Activated CD4-positive, CD25-positive, alpha-beta regulatory T cell (primary cell): ENCODE data around the gene FICD.
A peak's percentile ranks its signal among the peaks of the same experiment; 100 is the strongest.

Experiments
- DNase-seq, 4 experiments: peaks; one replicate each; lab custom pipeline; 2025; lab: John Stamatoyannopoulos, UW

Gene FICD

DNA sequence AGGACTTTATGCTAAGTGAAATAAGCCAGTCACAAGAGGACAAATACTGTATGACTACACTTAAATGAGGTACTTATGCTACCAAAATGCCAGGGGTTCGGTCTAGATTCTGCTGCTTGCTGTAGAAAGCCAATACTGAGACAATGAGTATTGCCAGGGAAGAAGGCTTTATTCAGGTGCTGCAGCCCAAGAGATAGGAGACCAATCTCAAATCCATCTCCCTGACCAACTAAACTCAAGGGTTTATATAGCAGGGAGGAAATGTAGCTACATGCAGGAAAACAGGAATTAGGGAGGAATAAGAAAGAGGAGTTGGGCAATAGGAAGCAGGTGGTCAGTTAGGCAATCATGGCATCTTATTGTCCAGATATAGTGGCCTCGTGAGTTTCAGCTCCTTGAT is 12.2 kb upstream of the FICD start:
- DNase-seq: no peak

DNA sequence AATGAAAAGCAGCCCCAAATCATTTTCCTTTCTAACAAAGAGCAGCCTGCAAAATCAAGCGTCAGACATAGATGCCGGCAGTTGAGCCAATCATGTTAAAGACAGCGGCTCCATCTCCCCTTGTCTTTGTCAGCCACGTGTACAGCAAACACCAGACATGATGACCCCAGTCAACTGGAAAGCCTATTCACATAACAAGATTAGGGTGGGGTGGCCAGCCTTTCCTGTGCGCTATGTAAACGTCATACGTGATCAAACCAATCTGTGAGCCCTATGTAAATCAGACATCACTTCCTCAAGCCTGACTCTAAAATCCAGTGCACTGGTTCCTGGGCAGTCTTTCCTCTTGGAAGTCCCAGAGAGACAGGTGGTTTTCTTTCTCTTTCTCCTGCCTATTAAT is 9.9 kb upstream of the FICD start:
- no peak for DNase-seq

DNA sequence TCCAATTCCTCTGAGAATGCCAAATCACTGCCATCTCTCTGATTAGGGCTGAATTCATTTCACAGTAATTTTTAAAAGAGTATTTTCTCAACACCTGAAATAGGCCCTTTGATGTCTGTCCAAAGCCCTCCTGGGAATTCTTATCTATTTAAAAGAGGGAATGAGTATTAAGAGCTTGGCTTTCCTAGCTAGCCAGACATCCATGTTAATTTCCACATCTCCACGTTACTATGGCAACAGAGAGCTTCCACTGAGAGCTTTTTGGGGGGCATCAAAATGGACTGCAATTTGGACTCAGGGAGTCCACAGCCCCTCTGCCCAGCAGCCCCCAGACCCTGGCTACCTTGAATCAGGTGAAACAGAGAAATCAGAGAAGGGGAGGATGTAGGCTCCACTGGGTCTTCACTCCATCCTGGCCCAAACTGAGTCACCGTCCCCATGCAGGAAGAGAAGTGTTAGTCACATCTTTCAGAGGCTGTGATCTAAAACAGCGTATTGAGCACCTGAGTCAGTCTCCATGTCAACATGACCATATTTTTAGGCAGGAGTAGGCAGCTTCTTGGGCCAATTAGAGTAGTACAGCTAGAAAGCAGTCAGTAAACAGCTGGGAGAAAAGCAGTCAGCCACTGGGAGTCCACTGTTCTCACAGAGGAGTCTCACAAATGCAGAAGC is 7.0 kb upstream of the FICD start:
- no peak for DNase-seq

DNA sequence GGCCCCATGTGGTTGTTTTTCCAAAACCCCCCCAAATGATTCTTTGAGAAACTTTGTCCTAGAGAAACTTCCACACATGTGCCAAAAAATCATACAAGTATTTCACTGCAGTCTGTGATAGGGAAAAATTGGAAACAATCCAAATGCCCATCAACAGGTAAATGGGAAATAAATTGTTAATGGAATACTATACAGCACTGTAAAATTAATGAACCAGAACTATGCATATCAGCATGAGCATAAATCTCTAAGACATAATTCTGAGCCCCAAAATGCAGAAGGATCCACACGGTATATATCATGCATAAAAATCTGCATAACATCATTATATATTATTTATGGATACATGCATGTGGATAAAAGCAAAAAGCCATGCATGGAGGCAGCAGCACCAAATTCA is 5.3 kb upstream of the FICD start:
- no peak for DNase-seq

DNA sequence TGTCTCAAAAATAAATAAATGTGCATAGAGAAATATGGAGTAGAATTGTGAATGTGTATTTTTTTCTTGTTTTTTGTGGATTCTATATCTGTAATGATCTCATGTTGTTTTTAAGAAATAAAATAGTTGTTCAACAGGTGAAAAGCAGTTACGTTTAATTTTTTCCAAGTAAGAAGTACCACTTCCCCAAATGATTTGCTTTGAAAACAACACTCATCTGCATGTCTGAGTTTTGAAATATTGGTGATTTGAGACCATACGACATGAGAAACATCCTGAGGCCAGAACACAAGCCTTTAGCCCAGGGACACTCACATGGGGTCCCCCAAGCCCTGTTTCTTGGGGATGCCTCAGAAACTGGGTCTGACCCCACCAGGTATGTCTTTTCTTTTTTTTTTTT is 4.2 kb upstream of the FICD start:
- no peak for DNase-seq

DNA sequence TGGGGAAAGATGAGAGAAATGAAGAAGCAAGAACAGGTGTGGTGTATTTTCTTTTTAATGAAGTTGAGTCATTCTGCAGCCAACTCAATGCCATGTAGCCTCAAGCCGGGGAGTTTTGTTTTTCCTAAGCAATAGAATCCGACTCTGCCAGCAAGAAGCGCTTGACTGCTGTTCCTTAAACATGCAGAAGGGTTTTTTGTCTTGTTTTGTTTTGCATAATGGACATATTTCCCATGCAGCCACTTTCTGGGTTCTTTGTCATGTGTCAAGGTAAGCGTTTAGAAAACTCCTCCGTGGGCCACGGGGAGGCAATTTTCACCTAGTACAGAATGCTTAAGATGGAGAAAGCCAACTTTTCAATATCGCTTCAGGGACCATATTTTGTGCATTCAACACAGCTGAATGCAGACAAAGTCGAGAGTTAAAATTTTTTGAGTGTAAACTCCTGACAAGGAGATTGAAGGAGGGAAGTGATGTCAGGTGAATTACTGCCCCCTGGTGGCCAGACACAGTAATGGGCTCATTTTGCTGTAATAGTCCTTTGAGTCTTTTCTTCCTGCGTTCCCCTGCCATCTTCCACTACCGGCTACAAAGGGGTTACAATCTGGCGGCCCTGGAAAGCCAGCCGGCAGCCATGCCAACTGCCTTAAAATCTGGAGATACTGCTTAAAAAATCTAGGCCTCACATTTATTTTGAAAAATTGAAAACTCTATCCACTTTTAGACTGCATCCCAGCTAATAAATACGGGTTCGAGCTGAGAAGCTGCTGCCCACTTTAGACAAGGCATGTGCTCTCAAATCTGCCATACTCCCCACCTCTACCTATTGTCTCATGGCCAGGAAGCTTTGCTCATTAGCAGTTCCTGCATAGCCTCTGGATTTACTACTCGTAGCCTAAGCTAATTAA is 3.2 kb upstream of the FICD start:
- DNase-seq: peak; percentile 56 to 64 (median 60)

DNA sequence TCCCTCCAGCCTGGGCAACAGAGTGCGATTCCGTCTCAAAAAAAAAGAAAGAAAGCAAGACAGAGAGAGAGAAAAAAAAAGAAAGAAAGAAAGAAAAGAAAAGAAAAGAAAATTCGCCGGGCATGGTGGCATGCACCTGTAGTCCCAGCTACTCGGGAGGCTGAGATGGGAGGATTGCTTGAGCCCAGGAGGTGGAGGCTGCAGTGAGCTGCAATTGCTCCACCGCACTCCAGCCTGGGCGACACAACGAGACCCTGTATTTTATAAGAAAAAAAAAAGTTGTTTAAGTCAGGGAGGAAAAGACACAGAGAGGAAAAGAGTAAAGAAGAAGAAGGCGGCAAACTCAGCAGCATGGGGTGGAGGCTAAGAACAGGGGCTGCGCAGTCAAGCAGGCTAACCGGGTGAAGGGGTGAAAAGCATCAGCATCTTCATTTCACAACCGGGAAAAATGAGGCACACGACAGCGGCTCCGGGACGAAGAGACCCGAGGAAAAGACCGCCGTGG is 557 bp upstream of the FICD start:
- DNase-seq: no peak

DNA sequence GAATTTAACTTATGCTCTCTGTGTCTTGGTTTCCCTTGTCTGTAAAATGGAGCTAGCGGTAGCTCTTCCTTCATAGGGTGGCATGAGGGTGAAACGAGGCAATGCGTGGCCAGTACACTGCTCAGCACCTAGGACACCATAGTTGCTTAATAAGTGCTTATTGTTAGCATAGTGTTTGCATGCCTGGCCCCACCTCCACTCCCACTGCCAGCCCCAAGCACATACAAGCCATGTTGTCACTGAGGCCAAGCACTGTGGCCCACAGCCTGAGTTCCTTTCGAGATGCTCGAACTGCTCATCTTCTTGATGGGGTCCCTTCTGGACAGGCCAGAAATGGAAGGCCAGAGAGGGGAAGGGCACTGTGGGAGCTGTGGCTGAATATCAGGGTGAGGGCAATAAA is 839 bp downstream of the FICD start:
- no peak for DNase-seq

DNA sequence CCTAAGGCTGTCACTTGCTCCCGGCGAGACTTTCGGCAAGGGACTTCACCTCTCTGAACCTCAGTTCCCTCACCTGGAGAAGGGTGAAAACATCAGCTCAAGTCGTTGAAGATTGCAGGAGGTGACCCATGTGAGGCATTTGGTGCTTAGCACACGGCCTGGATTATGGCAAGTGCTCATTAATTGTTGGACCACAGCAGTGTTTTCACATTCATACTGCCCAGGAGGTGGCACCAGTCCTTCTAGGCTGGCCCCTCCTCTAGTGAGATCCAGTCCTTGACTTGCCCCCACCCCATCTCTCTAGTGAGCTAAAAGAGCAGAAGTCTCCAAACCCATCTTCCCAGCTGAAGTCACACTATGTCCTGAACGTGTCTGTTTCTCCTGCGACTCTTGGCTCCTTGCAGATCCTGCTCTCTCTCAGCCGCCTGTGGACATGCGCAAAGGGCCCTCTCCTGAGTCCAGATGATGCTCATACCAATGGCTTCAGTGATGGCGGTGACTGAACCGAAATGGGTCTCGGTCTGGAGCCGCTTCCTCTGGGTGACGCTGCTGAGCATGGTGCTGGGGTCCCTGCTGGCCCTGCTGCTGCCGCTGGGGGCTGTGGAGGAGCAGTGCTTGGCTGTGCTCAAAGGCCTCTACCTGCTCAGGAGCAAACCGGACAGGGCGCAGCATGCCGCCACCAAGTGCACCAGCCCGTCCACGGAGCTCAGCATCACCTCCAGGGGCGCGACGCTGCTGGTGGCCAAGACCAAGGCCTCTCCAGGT is 1.6 kb downstream of the FICD start:
- DNase-seq: no peak

DNA sequence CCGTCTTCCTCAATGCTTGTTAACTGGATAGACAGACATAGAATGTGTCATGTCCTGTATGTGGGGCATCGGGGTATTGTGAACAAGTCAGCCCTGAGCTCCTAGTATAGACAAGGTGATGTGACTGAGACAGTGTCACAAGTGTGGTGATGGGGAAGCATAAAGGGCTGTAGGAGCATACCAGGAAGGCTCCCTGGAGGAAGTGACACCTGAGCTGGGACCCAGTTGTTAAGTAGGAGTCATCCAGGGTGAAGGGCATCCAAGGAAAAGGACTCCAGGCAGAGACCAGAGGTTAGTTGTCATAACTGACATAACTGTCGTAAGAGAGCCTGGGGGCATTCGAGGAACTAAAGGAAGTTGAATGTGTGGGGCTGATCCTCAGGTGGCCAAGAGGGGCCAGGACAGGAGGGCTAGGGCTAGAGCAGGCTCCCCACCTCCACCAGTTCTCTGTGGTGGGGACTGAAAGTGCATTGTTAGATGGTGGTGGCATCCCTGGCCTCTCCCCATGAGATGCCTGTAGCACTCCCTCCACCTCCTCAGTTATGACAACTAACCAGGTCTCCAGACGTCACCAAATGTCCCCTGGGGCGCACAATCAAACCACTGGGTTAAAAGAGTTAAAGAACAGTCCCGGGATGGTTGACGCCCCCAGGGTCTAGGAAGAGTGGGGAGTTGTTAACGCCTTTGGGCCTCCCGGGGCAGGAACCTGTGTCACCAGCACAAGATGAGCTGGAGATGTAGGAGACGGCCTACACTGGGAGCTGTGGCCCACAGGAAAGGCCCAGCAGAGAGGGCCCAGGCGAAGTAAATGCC is 2.4 kb downstream of the FICD start:
- no peak for DNase-seq

DNA sequence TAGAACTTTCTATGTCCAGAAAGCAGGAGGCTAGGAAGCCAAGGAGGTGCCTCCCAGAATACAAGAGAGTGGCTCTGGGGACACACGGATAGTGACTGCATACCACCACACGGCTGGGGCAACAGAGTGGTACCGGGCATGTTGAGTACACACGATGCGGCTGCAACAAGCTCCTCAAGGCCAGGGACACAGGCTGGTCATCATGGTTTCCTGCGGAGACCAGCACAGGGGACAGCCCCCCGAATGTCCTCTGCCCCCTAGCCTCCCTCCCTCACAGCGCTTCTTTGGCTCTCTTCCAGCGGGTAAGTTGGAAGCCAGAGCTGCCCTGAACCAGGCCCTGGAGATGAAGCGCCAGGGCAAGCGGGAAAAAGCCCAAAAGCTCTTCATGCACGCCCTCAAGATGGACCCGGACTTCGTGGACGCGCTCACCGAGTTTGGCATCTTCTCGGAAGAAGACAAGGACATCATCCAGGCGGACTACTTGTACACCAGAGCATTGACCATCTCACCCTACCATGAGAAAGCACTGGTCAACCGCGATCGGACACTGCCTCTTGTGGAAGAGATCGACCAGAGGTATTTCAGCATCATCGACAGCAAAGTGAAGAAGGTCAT is 3.1 kb downstream of the FICD start:
- no peak for DNase-seq

DNA sequence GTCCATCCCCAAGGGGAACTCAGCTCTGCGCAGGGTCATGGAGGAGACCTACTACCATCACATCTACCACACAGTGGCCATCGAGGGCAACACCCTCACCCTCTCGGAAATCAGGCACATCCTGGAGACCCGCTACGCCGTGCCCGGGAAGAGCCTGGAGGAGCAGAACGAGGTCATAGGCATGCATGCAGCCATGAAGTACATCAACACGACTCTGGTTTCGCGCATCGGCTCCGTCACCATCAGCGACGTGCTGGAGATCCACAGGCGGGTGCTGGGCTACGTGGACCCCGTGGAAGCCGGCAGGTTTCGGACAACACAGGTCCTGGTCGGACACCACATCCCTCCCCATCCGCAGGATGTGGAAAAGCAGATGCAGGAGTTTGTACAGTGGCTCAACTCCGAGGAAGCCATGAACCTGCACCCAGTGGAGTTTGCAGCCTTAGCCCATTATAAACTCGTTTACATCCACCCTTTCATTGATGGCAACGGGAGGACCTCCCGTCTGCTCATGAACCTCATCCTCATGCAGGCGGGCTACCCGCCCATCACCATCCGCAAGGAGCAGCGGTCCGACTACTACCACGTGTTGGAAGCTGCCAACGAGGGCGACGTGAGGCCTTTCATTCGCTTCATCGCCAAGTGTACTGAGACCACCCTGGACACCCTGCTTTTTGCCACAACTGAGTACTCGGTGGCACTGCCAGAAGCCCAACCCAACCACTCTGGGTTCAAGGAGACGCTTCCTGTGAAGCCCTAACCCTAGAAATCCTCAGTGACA is 3.8 kb downstream of the FICD start:
- no peak for DNase-seq

DNA sequence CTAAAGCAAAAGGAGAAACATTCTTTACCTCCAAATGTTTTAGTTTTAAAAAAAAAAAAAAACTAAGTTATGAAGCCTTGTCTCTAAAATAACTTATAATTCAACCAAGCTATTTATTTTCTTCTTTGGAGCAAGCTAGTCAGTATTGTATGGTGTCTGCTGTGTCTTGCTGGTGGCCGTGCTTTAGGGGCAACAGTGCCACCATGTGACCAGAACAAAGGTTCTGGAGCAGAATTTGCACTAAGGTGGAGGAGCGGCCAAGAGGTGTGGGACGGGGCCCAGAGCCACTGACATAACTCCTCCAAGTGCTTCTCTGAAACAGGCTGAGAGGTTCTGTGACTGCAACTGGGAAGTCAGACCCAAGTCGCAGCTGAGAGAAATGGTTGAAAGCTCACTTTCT is 4.5 kb downstream of the FICD start:
- DNase-seq: no peak

DNA sequence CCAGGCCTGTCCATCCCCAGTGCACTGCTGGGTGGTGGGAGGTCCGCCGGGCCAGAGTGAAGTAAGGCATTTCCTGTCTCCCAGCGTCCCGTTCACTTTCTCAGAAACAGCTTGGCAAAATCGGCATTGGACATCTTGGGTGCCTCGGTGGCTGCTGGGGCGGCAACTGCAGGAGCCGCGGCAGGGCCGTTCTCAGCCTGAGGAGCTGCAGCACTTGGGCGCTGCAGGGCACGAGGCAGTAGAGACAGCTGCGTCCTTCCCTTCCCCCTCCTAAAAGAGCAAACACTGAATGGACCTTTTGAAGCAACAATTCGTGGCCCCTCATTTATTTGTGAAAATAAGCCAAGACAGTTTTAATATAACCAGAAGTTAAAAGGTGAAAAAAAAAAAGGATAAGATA is 8.3 kb downstream of the FICD start:
- no peak for DNase-seq

DNA sequence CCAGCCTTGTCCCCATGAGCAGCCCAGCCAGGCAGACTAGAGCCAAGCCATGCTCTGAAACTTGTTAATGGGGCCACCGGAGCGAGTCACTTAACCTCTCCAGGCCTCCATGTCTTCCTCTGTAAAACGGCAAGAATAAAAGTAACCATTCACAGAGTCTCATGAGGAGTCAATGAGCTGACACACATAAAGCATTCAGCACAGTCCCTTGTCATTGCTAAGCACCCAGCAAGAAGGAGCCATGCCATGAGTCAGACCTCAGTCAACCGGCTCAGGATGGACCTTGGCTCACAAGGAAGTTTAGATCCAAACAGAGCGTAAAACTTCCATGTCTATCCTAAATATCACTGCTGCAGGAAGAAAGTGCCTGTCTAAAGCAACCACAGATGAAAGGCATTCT is 10.6 kb downstream of the FICD start:
- no peak for DNase-seq

DNA sequence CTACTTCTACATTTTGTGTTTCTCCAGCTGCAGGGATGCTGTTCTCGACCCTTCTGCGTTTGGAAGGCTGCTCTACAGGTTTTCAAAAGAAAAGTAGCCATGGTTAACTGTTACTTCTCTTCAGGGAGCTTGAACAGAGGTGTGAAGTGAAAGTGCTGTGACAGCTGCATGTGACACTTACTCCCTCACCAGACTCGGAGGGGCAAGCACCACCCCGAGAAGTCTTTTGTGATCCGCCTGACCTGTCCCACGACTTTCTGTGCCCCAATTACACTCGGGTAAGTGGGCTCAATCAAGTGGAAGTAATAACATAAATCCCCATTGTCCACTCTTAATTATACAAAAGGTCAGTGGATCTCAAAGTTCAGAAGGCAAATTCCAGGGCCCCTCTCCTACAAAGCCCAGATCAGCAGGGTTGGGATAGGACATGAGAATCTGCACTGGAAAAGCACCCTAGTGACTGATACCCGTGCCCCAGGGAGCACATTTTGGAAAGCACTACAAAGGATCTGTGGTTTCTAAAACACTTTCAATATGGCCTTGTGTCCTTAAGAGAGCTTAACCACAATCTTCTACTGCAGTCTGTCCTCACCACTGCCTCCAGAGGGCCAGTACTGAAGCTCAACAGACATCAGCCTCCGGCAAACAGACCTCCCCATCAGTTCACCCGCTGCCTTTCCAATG is 11.5 kb downstream of the FICD start:
- no peak for DNase-seq

DNA sequence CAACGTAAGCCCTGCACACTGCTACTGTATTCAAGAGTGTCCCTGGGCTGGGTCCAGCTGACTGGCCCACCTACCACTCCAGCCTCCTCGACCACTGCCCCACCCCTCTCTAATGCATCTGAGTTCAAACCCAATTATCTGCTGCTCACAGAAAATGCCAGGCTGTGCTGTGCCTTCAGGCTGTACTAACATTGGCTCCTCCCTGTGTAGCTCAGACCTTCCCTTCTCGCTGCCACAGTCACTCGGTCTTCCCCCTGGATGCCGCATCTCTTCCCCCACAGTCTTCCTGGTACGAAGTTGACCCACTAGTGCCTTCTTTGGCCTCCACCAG is 12.1 kb downstream of the FICD start:
- DNase-seq: no peak

DNA sequence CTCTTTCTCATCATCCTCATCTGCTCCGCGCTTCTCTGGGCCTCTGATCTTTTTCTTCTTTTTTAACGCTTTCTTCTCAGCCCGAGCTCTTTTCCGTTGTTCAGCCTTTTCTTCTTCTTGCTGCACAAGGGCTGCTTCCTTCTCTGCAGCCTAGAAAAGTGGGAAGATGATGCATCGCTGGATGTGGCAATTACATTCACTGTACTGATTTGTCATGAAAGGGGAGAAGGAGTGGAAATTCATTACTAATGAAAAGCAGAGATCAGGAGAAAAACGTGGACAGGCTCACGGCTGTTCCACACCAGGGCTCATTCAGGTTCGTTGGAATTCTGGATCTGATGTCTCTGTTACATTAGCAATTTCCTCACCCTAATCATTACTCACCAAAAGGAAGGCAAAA is 15.1 kb downstream of the FICD start:
- no peak for DNase-seq

DNA sequence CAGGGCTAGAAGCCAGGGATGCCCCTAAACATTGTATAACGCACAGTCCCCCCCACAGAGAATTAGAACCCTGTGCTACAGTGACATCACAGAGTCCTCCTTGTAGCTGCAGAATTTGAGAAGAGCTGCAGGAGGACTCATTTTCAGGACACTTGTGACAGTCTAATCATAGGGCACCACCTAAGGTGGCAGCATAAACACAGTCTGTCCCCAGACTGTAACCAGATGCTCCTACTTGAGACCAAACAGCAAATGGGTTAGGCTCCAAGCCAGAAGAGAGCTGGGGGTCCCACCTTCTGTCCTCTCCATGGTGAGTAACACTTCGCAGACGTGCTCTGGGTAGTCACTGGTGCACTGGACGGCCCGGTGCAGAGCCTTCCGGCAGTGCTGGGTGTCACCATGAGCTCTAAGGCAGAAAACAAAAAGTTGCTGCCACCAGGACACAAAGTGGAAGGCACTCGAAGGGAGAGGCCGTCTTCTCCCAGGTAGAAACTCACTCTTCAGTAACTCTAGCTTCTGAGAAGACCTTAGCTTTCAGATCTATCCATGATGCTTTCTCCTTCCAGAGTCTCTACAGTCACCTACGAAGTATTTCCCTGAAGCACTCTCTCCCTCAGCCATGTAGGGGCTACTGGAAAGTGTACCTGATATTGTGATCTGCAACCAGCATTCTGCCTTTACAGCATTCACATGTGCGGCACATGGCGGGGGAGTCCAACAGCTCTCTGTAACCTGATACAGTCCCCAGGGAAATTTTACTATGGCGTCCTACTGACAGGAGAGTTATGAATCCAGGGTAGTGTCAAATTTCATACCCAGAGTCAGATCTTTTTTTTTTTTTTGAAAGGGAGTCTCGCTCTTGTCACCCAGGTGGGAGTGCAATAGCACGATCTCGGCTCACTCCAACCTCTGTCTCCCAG is 17.1 kb downstream of the FICD start:
- no peak for DNase-seq
